DND-41 (cell line): ENCODE results near the gene FGF12.

Source experiments
- EZH2 ChIP-seq: IDR thresholded peaks from 3 replicates; pipeline ENCODE4 v1.6.1; 2012; ENCODE audit warnings: borderline replicate concordance, low read depth, mild to moderate bottlenecking, moderate library complexity, low read length, inconsistent platforms; ENCODE audit not compliant: severe bottlenecking
- TF ChIP-seq, protein P1 (sequence below): IDR thresholded peaks from 2 replicates; pipeline ENCODE4 v1.5.1; 2012; ENCODE audit warnings: borderline replicate concordance, low read length, moderate library complexity, mild to moderate bottlenecking; ENCODE audit not compliant: poor library complexity, severe bottlenecking; ENCODE audit errors: extremely low read depth

- TF ChIP-seq, protein P1, sequence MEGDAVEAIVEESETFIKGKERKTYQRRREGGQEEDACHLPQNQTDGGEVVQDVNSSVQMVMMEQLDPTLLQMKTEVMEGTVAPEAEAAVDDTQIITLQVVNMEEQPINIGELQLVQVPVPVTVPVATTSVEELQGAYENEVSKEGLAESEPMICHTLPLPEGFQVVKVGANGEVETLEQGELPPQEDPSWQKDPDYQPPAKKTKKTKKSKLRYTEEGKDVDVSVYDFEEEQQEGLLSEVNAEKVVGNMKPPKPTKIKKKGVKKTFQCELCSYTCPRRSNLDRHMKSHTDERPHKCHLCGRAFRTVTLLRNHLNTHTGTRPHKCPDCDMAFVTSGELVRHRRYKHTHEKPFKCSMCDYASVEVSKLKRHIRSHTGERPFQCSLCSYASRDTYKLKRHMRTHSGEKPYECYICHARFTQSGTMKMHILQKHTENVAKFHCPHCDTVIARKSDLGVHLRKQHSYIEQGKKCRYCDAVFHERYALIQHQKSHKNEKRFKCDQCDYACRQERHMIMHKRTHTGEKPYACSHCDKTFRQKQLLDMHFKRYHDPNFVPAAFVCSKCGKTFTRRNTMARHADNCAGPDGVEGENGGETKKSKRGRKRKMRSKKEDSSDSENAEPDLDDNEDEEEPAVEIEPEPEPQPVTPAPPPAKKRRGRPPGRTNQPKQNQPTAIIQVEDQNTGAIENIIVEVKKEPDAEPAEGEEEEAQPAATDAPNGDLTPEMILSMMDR = no peak
- TF ChIP-seq EZH2 = no peak
Measured at GRCh38 chr3:192326656-192327055, 400.7 kb downstream of the FGF12 start.
